ENCODE data around the gene RER1.

Gene RER1

GRCh38 chr1:2391041-2391930 lies at the start of gene RER1, which contains the start of gene MORN1:
Gene RER1, plus strand, starts transcription at chr1:2391841. Its CDS starts 3,950 bp downstream, at chr1:2395791.
Gene MORN1, minus strand, starts transcription at chr1:2391554. Its CDS starts 21 bp downstream, at chr1:2391533.
- peak; percentile 95 for DNase-seq (ENCODE audit: low read depth, low spot score)
- H3K4me3 ChIP-seq (ENCODE audit: insufficient read length, low read depth), result peak within 1 kb of the TSS; percentile 92
- peaks cover 4% of the 10 kb centered on the region for H3K4me1 ChIP-seq (ENCODE audit: insufficient read depth, insufficient read length)
- peaks cover 71% of the 10 kb centered on the region for H3K36me3 ChIP-seq (ENCODE audit: insufficient read depth, insufficient read length, low read length)
- H3K9me3 ChIP-seq (ENCODE audit: insufficient read depth, low read length), result no peaks in the 10 kb centered on the region
- peak within 1 kb of the TSS; percentile 93 for H3K9ac ChIP-seq (ENCODE audit: insufficient read length, low read depth)
- peak; percentile 63 for TF ChIP-seq YY1 (IDR thresholded peaks at IDR 0.05; ENCODE audit: insufficient read depth, insufficient read length)
- no peak for TF ChIP-seq ZNF274 (IDR thresholded peaks at IDR 0.05; ENCODE audit: low read depth, low read length)
- TF ChIP-seq SUZ12 (IDR thresholded peaks at IDR 0.05; ENCODE audit: extremely low read depth, insufficient read depth, insufficient read length), result no peak
- H3K27me3 ChIP-seq (ENCODE audit: insufficient read depth, insufficient read length), result no peaks in the 10 kb centered on the region

GRCh38 chr1:2342384-2343022 lies 49.1 kb upstream of the RER1 start:
- Histone ChIP-seq H3K9ac (ENCODE audit: insufficient read length, low read depth) (no peak overlapping the region), H3K4me3 (ENCODE audit: insufficient read length, low read depth) (no peak overlapping the region), H3K36me3 (ENCODE audit: insufficient read depth, insufficient read length, low read length) (no peaks in the 10 kb centered on the region), H3K27me3 (ENCODE audit: insufficient read depth, insufficient read length) (no peaks in the 10 kb centered on the region), H3K9me3 (ENCODE audit: insufficient read depth, low read length) (no peaks in the 10 kb centered on the region), H3K4me1 (ENCODE audit: insufficient read depth, insufficient read length) (peaks cover 2% of the 10 kb centered on the region)
- DNase-seq (ENCODE audit: low read depth, low spot score), result no peak
- TF ChIP-seq ZNF274 (IDR thresholded peaks at IDR 0.05; ENCODE audit: low read depth, low read length) (no peak), SUZ12 (IDR thresholded peaks at IDR 0.05; ENCODE audit: extremely low read depth, insufficient read depth, insufficient read length) (no peak), YY1 (IDR thresholded peaks at IDR 0.05; ENCODE audit: insufficient read depth, insufficient read length) (no peak)

- H3K9ac ChIP-seq (ENCODE audit: insufficient read length, low read depth), result no peak overlapping the region
These were observed 48.4 kb upstream of the RER1 start for GRCh38 chr1:2343023-2343935.

GRCh38 chr1:2344121-2344681 lies 47.4 kb upstream of the RER1 start:
- no peak for DNase-seq (ENCODE audit: low read depth, low spot score)
- no peaks in the 10 kb centered on the region for H3K9me3 ChIP-seq (ENCODE audit: insufficient read depth, low read length)
- peaks cover 6% of the 10 kb centered on the region for H3K4me1 ChIP-seq (ENCODE audit: insufficient read depth, insufficient read length)
- no peak overlapping the region for H3K9ac ChIP-seq (ENCODE audit: insufficient read length, low read depth)
- no peaks in the 10 kb centered on the region for H3K36me3 ChIP-seq (ENCODE audit: insufficient read depth, insufficient read length, low read length)
- no peaks in the 10 kb centered on the region for H3K27me3 ChIP-seq (ENCODE audit: insufficient read depth, insufficient read length)
- no peak overlapping the region for H3K4me3 ChIP-seq (ENCODE audit: insufficient read length, low read depth)
- TF ChIP-seq SUZ12 (IDR thresholded peaks at IDR 0.05; ENCODE audit: extremely low read depth, insufficient read depth, insufficient read length) (no peak), ZNF274 (IDR thresholded peaks at IDR 0.05; ENCODE audit: low read depth, low read length) (no peak), YY1 (IDR thresholded peaks at IDR 0.05; ENCODE audit: insufficient read depth, insufficient read length) (no peak)

More at GRCh38 chr1:2343023-2343935, 48.4 kb upstream of the RER1 start:
- Histone ChIP-seq H3K4me1 (ENCODE audit: insufficient read depth, insufficient read length) (peaks cover 6% of the 10 kb centered on the region), H3K9me3 (ENCODE audit: insufficient read depth, low read length) (no peaks in the 10 kb centered on the region), H3K36me3 (ENCODE audit: insufficient read depth, insufficient read length, low read length) (no peaks in the 10 kb centered on the region), H3K4me3 (ENCODE audit: insufficient read length, low read depth) (no peak overlapping the region), H3K27me3 (ENCODE audit: insufficient read depth, insufficient read length) (no peaks in the 10 kb centered on the region)
- DNase-seq (ENCODE audit: low read depth, low spot score), result no peak
- no peak for TF ChIP-seq SUZ12 (IDR thresholded peaks at IDR 0.05; ENCODE audit: extremely low read depth, insufficient read depth, insufficient read length)
- no peak for TF ChIP-seq YY1 (IDR thresholded peaks at IDR 0.05; ENCODE audit: insufficient read depth, insufficient read length)
- no peak for TF ChIP-seq ZNF274 (IDR thresholded peaks at IDR 0.05; ENCODE audit: low read depth, low read length)

GRCh38 chr1:2344744-2345296 lies 46.8 kb upstream of the RER1 start:
- Histone ChIP-seq H3K4me3 (ENCODE audit: insufficient read length, low read depth) (no peak overlapping the region), H3K27me3 (ENCODE audit: insufficient read depth, insufficient read length) (no peaks in the 10 kb centered on the region), H3K36me3 (ENCODE audit: insufficient read depth, insufficient read length, low read length) (no peaks in the 10 kb centered on the region), H3K9me3 (ENCODE audit: insufficient read depth, low read length) (no peaks in the 10 kb centered on the region), H3K9ac (ENCODE audit: insufficient read length, low read depth) (no peak overlapping the region), H3K4me1 (ENCODE audit: insufficient read depth, insufficient read length) (peaks cover 6% of the 10 kb centered on the region)
- DNase-seq (ENCODE audit: low read depth, low spot score), result no peak
- TF ChIP-seq ZNF274 (IDR thresholded peaks at IDR 0.05; ENCODE audit: low read depth, low read length) (no peak), SUZ12 (IDR thresholded peaks at IDR 0.05; ENCODE audit: extremely low read depth, insufficient read depth, insufficient read length) (no peak)

GRCh38 chr1:2345297-2346075 lies 46.2 kb upstream of the RER1 start:
- Histone ChIP-seq H3K9me3 (ENCODE audit: insufficient read depth, low read length) (no peaks in the 10 kb centered on the region), H3K27me3 (ENCODE audit: insufficient read depth, insufficient read length) (no peaks in the 10 kb centered on the region), H3K4me3 (ENCODE audit: insufficient read length, low read depth) (no peak overlapping the region), H3K36me3 (ENCODE audit: insufficient read depth, insufficient read length, low read length) (no peaks in the 10 kb centered on the region), H3K4me1 (ENCODE audit: insufficient read depth, insufficient read length) (peaks cover 6% of the 10 kb centered on the region), H3K9ac (ENCODE audit: insufficient read length, low read depth) (no peak overlapping the region)
- no peak for DNase-seq (ENCODE audit: low read depth, low spot score)
- TF ChIP-seq YY1 (IDR thresholded peaks at IDR 0.05; ENCODE audit: insufficient read depth, insufficient read length) (no peak), SUZ12 (IDR thresholded peaks at IDR 0.05; ENCODE audit: extremely low read depth, insufficient read depth, insufficient read length) (no peak), ZNF274 (IDR thresholded peaks at IDR 0.05; ENCODE audit: low read depth, low read length) (no peak)

Measured in NT2/D1 (cell line).